ENCODE results near the gene INSL3. TPM values are rescaled to one million over a fixed set of nuclear protein-coding genes. Genes with fewer than 3 reads are reported as not detected.
A peak's percentile ranks its signal among the peaks of the same experiment; 100 is the strongest.

INSL3 gene
- total RNA-seq, 1 donor from 2014 or later: not detected

DNA sequence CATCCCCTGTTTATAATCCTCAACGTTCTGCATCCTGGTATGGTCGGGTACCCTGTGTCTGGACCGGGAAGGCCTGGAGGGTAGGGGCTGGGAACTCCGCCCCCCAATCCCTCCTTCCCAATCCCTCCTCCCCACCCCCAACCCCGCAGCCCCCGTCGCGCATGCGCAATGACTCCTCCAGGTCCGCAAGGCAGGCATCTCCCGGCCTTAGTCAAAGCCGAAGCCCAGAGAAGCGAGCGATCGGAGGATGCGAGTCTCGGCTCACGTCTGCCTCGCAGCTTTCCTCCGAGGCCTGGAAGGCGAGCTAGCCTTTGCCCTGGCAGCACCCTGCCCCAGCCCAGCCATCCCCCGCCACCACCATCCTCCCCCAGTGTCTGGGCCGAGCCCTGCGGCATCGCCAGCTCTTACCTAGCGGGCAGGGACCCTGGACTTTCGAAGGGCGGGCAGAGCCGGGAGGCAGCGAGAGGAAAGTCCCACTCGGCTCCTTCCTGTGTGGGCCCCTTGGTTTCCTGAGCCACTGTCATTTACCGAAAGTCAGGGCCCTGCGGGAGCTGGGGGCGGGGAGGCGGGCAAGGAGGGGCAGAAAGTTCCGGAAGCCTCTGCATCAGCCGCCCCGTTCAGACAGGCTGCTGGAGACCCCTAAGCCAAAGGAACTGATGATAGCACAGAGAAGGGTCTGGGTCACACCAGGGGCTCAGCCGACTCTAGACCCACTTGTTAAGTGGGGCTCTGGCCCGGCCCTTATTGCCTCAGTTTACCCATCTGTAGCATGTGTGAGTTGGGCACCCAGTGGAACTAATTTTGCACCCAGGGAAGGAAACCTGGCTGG is 26.4 kb upstream of the INSL3 start, which contains the start of gene JAK3:
Gene JAK3, minus strand, starts transcription at position 445 of the 829 bp plus-strand sequence. CDS start 3,565 bp downstream, outside the sequence.
- no peaks in the 10 kb centered on the region for H3K36me3 ChIP-seq (ENCODE audit: control insufficient read depth, insufficient read depth, low read length)
- no peaks in the 10 kb centered on the region for H3K27me3 ChIP-seq (ENCODE audit: control insufficient read depth, insufficient read depth, low read length)
- TF ChIP-seq, protein P1, sequence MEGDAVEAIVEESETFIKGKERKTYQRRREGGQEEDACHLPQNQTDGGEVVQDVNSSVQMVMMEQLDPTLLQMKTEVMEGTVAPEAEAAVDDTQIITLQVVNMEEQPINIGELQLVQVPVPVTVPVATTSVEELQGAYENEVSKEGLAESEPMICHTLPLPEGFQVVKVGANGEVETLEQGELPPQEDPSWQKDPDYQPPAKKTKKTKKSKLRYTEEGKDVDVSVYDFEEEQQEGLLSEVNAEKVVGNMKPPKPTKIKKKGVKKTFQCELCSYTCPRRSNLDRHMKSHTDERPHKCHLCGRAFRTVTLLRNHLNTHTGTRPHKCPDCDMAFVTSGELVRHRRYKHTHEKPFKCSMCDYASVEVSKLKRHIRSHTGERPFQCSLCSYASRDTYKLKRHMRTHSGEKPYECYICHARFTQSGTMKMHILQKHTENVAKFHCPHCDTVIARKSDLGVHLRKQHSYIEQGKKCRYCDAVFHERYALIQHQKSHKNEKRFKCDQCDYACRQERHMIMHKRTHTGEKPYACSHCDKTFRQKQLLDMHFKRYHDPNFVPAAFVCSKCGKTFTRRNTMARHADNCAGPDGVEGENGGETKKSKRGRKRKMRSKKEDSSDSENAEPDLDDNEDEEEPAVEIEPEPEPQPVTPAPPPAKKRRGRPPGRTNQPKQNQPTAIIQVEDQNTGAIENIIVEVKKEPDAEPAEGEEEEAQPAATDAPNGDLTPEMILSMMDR (IDR thresholded peaks at IDR 0.05; ENCODE audit: insufficient read depth, low read length, severe bottlenecking): no peak
- DNase-seq (ENCODE audit: low read depth) (peak; percentile 33), FAIRE-seq (no peak)
- peak within 1 kb of the TSS; percentile 29 for H3K4me3 ChIP-seq (ENCODE audit: low read depth, low read length)

DNA sequence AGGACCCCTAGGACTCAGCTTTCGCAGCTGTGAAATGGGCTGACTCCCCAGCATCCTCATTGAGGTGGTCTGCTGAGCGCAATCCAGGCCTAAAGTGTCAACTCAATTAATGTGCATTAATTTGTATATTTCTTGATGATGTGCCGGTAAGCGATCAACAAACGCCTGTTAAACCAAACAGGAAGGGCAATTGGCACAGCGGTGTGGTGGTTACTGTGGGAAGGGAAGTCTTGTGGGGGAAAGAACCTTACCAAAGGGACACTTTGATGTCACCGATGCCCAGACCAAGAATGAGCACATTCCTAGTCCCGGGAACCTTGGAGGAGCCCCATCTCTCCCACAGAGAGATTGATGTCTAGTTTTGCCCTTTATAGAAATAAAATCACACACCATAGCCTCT is 24.8 kb upstream of the INSL3 start:
- FAIRE-seq (no peak), DNase-seq (ENCODE audit: low read depth) (no peak)
- Histone ChIP-seq H3K36me3 (ENCODE audit: control insufficient read depth, insufficient read depth, low read length) (no peaks in the 10 kb centered on the region), H3K4me3 (ENCODE audit: low read depth, low read length) (no peak overlapping the region), H3K27me3 (ENCODE audit: control insufficient read depth, insufficient read depth, low read length) (no peaks in the 10 kb centered on the region)
- TF ChIP-seq, protein P1 (IDR thresholded peaks at IDR 0.05; ENCODE audit: insufficient read depth, low read length, severe bottlenecking): no peak

DNA sequence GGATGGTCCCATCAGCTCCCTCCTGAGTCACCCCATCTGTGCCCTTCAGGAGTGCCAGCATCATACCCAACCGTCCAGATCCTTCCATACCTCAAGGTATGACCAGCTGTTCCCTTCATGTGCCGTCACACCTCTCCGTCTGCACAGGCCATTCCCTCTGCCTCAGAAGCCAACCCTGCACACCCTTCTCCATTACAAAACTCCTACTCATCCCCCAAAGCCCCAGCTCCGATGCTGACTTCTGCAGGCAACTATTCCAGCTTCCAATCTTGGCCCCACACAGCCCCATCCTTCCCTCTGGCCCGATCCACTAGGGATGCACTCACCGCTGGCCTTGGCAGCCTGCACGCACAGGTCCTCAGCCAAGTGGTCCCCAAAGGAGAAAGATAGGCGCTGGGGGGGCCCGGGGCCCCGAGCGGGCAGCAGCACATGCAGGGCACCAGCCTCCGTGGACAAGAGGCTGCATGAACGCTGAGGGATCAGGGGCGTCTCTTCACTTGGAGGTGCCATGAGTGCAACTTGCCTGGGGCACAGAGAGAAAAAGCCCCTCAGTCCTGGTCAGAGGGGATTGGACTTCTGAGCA is 22.7 kb upstream of the INSL3 start:
- H3K4me3 ChIP-seq (ENCODE audit: low read depth, low read length): no peak overlapping the region
- H3K27me3 ChIP-seq (ENCODE audit: control insufficient read depth, insufficient read depth, low read length): no peaks in the 10 kb centered on the region
- TF ChIP-seq, protein P1 (IDR thresholded peaks at IDR 0.05; ENCODE audit: insufficient read depth, low read length, severe bottlenecking): no peak
- no peak for DNase-seq (ENCODE audit: low read depth)
- peak; percentile 84 for FAIRE-seq
- H3K36me3 ChIP-seq (ENCODE audit: control insufficient read depth, insufficient read depth, low read length): no peaks in the 10 kb centered on the region

DNA sequence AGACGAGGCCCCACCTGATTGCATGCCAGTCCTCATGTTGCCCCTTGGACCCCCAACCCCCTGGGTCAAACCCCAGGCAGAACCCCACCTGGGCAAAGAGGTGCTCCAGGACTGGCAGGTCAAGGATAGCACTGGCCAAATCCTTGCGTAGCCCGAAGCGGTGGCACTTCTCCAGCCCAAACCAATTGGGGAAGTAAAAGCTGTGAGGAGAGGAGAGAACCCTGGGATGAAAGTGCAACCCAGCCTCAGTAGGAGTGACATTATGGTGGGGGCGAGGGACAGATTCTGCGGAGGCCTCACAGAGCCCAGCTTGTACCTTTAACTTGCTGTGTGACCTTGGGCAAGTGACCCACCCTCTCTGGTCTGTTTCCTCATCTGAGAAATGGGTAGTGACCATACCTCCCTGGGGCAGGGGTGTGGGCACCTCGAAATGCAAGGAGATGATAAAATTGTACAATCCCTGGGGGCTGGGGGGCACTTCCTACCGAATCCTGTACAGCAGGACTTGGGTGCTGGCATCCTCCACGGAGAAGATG is 22.0 kb upstream of the INSL3 start:
- FAIRE-seq: no peak
- no peak overlapping the region for H3K4me3 ChIP-seq (ENCODE audit: low read depth, low read length)
- no peak for DNase-seq (ENCODE audit: low read depth)
- H3K36me3 ChIP-seq (ENCODE audit: control insufficient read depth, insufficient read depth, low read length): no peaks in the 10 kb centered on the region
- no peaks in the 10 kb centered on the region for H3K27me3 ChIP-seq (ENCODE audit: control insufficient read depth, insufficient read depth, low read length)
- TF ChIP-seq, protein P1 (IDR thresholded peaks at IDR 0.05; ENCODE audit: insufficient read depth, low read length, severe bottlenecking): no peak

DNA sequence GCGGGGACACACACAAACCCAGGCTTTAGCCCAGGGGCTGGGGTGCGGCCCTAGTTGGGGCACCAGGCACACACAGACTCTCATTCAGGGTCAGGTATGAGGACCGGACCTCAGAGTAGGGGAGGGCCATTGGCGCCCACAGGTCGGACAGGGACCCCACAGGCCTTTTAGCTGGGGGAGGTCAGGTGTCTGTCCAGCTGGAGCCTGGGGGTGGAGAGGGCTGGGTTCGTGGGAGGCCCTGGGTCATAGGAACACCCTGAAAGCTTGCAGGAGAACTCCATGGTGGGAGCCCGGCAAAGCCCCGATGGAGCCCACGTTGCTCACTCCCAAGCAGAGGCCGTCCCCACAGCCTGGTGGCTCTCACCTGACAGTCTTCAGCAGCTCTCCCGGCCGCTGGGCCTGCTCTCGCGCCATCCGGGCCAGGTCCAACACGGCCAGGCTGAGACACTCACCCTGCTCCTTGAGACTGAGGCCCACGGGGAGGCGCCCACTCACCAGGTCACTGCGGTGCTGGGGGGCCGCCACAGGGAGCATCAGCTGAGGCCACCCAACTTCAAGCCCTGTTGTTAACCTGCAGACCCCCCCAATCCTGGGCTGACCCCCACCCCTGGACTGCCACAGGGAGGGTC is 21.5 kb upstream of the INSL3 start:
- H3K4me3 ChIP-seq (ENCODE audit: low read depth, low read length): peak overlapping the region; percentile 54
- TF ChIP-seq, protein P1 (IDR thresholded peaks at IDR 0.05; ENCODE audit: insufficient read depth, low read length, severe bottlenecking): no peak
- H3K27me3 ChIP-seq (ENCODE audit: control insufficient read depth, insufficient read depth, low read length): no peaks in the 10 kb centered on the region
- no peak for DNase-seq (ENCODE audit: low read depth)
- no peak for FAIRE-seq
- no peaks in the 10 kb centered on the region for H3K36me3 ChIP-seq (ENCODE audit: control insufficient read depth, insufficient read depth, low read length)

Data from bronchial epithelial cell (primary cell).